ENCODE measurements around the gene TECPR2. TPM values are rescaled to one million over a fixed set of nuclear protein-coding genes. Genes with fewer than 3 reads are reported as not detected.

TECPR2 gene
- total and polyA plus RNA-seq, 2 of the 13 experiments (the other 11 are each of a cell fraction or from before 2014, with no cell fraction given), result 3.5 to 5.7 TPM

GRCh38 chr14:102516531-102517391 lies 154.0 kb downstream of the TECPR2 start (continued):
- TF ChIP-seq ARID5B (CRISPR knock-in tag; IDR thresholded peaks at IDR 0.05) (peak; percentile 39; the same call in 1 of the 2 replicates), ELF1 (CRISPR knock-in tag; IDR thresholded peaks at IDR 0.05) (no peak), ZNF24 (IDR thresholded peaks at IDR 0.05) (no peak), JDP2 (CRISPR knock-in tag; IDR thresholded peaks at IDR 0.05; ENCODE audit: borderline replicate concordance) (no peak), ZHX1 (CRISPR knock-in tag; IDR thresholded peaks at IDR 0.05; ENCODE audit: low read depth) (no peak), SIN3A (IDR thresholded peaks at IDR 0.05; ENCODE audit: borderline replicate concordance, low read depth, low read length) (peak; percentile 39; the same call in 1 of the 2 replicates), ZNF879 (CRISPR knock-in tag; IDR thresholded peaks at IDR 0.05) (no peak), KAT8 (CRISPR knock-in tag; IDR thresholded peaks at IDR 0.05) (peak; percentile 60; the same call in 1 of the 2 replicates), ZNF616 (CRISPR knock-in tag; IDR thresholded peaks at IDR 0.05; ENCODE audit: low read depth) (no peak; the same call in 1 of the 2 replicates), YEATS4 (CRISPR knock-in tag; IDR thresholded peaks at IDR 0.05; ENCODE audit: borderline replicate concordance) (peak; percentile 52; the same call in 1 of the 2 replicates), RBAK (CRISPR knock-in tag; IDR thresholded peaks at IDR 0.05) (no peak), SSRP1 (CRISPR knock-in tag; IDR thresholded peaks at IDR 0.05) (no peak), SP2 (CRISPR knock-in tag; IDR thresholded peaks at IDR 0.05) (no peak), ZBTB14 (CRISPR knock-in tag; IDR thresholded peaks at IDR 0.05) (peak; percentile 63; the same call in 1 of the 2 replicates), NR2F2 (IDR thresholded peaks at IDR 0.05; ENCODE audit: borderline replicate concordance, low read depth) (no peak), MEIS1 (CRISPR knock-in tag; IDR thresholded peaks at IDR 0.05; ENCODE audit: borderline replicate concordance) (peak; percentile 41; the same call in 1 of the 2 replicates), PBX2 (CRISPR knock-in tag; IDR thresholded peaks at IDR 0.05) (no peak), HDAC6 (IDR thresholded peaks at IDR 0.05; ENCODE audit: low read depth, low read length) (no peak), NR2F6 (IDR thresholded peaks at IDR 0.05) (no peak), NR2F6 (CRISPR knock-in tag; IDR thresholded peaks at IDR 0.05) (peak; percentile 47; the same call in 1 of the 2 replicates), SMAD1 (CRISPR knock-in tag; IDR thresholded peaks at IDR 0.05; ENCODE audit: borderline replicate concordance, low read depth) (no peak), TRIM24 (CRISPR knock-in tag; IDR thresholded peaks at IDR 0.05) (no peak)
